Neural cell (in vitro differentiated cells): ENCODE measurements around the gene FRMD1. TPM values are rescaled to one million over a fixed set of nuclear protein-coding genes. Genes with fewer than 3 reads are reported as not detected.

Experiments used
- H2AFZ ChIP-seq: fragments of 200-600, 300-800 bp; sonication (generic), shearing (Covaris generic); 2 replicates; pipeline ENCODE4 v1.6.0; 2014; ENCODE audit warnings: low read depth, mild to moderate bottlenecking, antibody characterized with exemption, low read length, moderate library complexity
- H3F3A ChIP-seq: fragments of 200-600 bp; shearing (Covaris generic); 2 replicates; pipeline ENCODE4 v1.6.1; 2016; ENCODE audit warnings: mild to moderate bottlenecking, moderate library complexity, mixed read lengths, antibody characterized with exemption, low read length; ENCODE audit not compliant: insufficient read depth, poor library complexity, severe bottlenecking
- H3K27ac ChIP-seq: fragments of 200-600, 300-800 bp; sonication (generic), shearing (Covaris generic); 2 replicates; pipeline ENCODE4 v1.5.1; 2014; ENCODE audit warnings: mild to moderate bottlenecking, low read length, moderate library complexity
- H3K27me3 ChIP-seq: fragments of 300-800, 200-600 bp; sonication (generic), shearing (Covaris generic); 2 replicates; pipeline ENCODE4 v1.6.0; 2014; ENCODE audit warnings: mild to moderate bottlenecking, low read depth, low read length, moderate library complexity; ENCODE audit not compliant: insufficient read depth
- H3K36me3 ChIP-seq: fragments of 300-800, 200-600 bp; sonication (generic), shearing (Covaris generic); 2 replicates; pipeline ENCODE4 v1.5.1; 2014; ENCODE audit warnings: mild to moderate bottlenecking, antibody characterized with exemption, low read length, moderate library complexity; ENCODE audit not compliant: insufficient read depth
- H3K4me2 ChIP-seq: fragments of 300-800, 200-600 bp; sonication (generic), shearing (Covaris generic); 2 replicates; pipeline ENCODE4 v1.6.0; 2014; ENCODE audit warnings: mild to moderate bottlenecking, low read length
- H3K4me3 ChIP-seq: fragments of 300-800, 200-600 bp; sonication (generic), shearing (Covaris generic); 2 replicates; pipeline ENCODE4 v1.5.1; 2014; ENCODE audit warnings: mild to moderate bottlenecking, low read length, moderate library complexity
- H3K79me2 ChIP-seq: fragments of 200-600 bp; shearing (Covaris generic); replicated peaks from 2 replicates; pipeline ENCODE4 v1.6.0; 2014; ENCODE audit warnings: mild to moderate bottlenecking, low read length, moderate library complexity; ENCODE audit not compliant: insufficient read depth
- H3K9ac ChIP-seq: fragments of 300-800, 200-600 bp; sonication (generic), shearing (Covaris generic); 2 replicates; pipeline ENCODE4 v1.6.1; 2016; ENCODE audit warnings: mild to moderate bottlenecking, low read length, mixed read lengths
- H3K9me2 ChIP-seq: fragments of 200-600 bp; shearing (Covaris generic); 2 replicates; pipeline ENCODE4 v1.6.1; 2016; ENCODE audit warnings: mild to moderate bottlenecking, low read length, mixed read lengths; ENCODE audit not compliant: insufficient read depth
- H3K9me3 ChIP-seq: fragments of 200-600, 300-800 bp; sonication (generic), shearing (Covaris generic); 2 replicates; pipeline ENCODE4 v1.6.1; 2016; ENCODE audit warnings: mild to moderate bottlenecking, mixed run types, low read length, moderate library complexity, mixed read lengths
- H4K20me1 ChIP-seq: fragments of 200-600 bp; shearing (Covaris generic); 2 replicates; pipeline ENCODE4 v1.6.1; 2016; ENCODE audit warnings: mild to moderate bottlenecking, mixed run types; ENCODE audit not compliant: insufficient read depth
- CTCF ChIP-seq: fragments of 450-650 bp; IDR thresholded peaks from 2 replicates; pipeline ENCODE4 v1.5.1; 2014; ENCODE audit warnings: antibody characterized with exemption, mild to moderate bottlenecking, moderate library complexity; ENCODE audit not compliant: poor library complexity, severe bottlenecking
- EP300 ChIP-seq: fragments of 450-650 bp; conservative IDR thresholded peaks from 2 replicates; pipeline ENCODE4 v1.6.1; 2014; ENCODE audit warnings: antibody characterized with exemption, mild to moderate bottlenecking, moderate library complexity; ENCODE audit not compliant: poor library complexity, severe bottlenecking
- EZH2 ChIP-seq: fragments of 200-600, 300-800 bp; shearing (Covaris generic), sonication (generic); IDR thresholded peaks from 2 replicates; pipeline ENCODE4 v1.6.1; 2014; ENCODE audit warnings: antibody characterized with exemption, low read length, borderline replicate concordance, mild to moderate bottlenecking; ENCODE audit not compliant: insufficient read depth, poor library complexity, severe bottlenecking
- MXI1 ChIP-seq: fragments of 450-650 bp; conservative IDR thresholded peaks from 2 replicates; pipeline ENCODE4 v1.6.1; 2014; ENCODE audit warnings: antibody characterized with exemption, mild to moderate bottlenecking; ENCODE audit not compliant: poor library complexity, severe bottlenecking
- POLR2AphosphoS5 ChIP-seq: IDR thresholded peaks from 2 replicates; pipeline ENCODE4 v1.6.1; 2012
- RAD21 ChIP-seq: fragments of 450-650 bp; conservative IDR thresholded peaks from 2 replicates; pipeline ENCODE4 v1.6.1; 2014; ENCODE audit warnings: antibody characterized with exemption, mild to moderate bottlenecking, moderate library complexity
- REST ChIP-seq: IDR thresholded peaks from 2 replicates; pipeline ENCODE4 v1.6.1; 2012; ENCODE audit warnings: borderline replicate concordance
- SMC3 ChIP-seq: fragments of 450-650 bp; conservative IDR thresholded peaks from 2 replicates; pipeline ENCODE4 v1.6.1; 2014; ENCODE audit warnings: antibody characterized with exemption, mild to moderate bottlenecking, moderate library complexity; ENCODE audit not compliant: poor library complexity
- TAF1 ChIP-seq: IDR thresholded peaks from 2 replicates; pipeline ENCODE4 v1.6.1; 2012; ENCODE audit warnings: low read depth
- polyA plus RNA-seq: library from polyadenylated mRNA; depleted of rRNA; stranded (reverse); fragments of >200 nt; gene quantifications from 2 replicates; pipeline ENCODE4 v1.2.3, GENCODE V29; 2014

The FRMD1 gene
- polyA plus RNA-seq, 1 donor from 2014 or later = not detected

GRCh38 chr6:168060521-168060931, 18.5 kb downstream of the FRMD1 start:
- no peak for TF ChIP-seq SMC3
- no peak for TF ChIP-seq CTCF
- TF ChIP-seq MXI1 = no peak
- no peak for TF ChIP-seq EP300
- no peaks in the 10 kb centered on the region for H3K9me3 ChIP-seq
- no peak overlapping the region for H3K27ac ChIP-seq
- H3K4me3 ChIP-seq = no peak overlapping the region
- H3K27me3 ChIP-seq = no peaks in the 10 kb centered on the region
- H3K36me3 ChIP-seq = no peaks in the 10 kb centered on the region
- no peak overlapping the region for H3K4me2 ChIP-seq
- no peaks in the 10 kb centered on the region for H3K9me2 ChIP-seq
- H4K20me1 ChIP-seq = no peaks in the 10 kb centered on the region
- no peaks in the 10 kb centered on the region for H3F3A ChIP-seq
- H3K9ac ChIP-seq = no peak overlapping the region
- H3K79me2 ChIP-seq = no peaks in the 10 kb centered on the region
- H2AFZ ChIP-seq = no peak overlapping the region

- no peaks in the 10 kb centered on the region for H3K79me2 ChIP-seq
- no peaks in the 10 kb centered on the region for H3K36me3 ChIP-seq
- H3K27ac ChIP-seq = no peak overlapping the region
- H3K27me3 ChIP-seq = no peaks in the 10 kb centered on the region
- no peaks in the 10 kb centered on the region for H4K20me1 ChIP-seq
- no peaks in the 10 kb centered on the region for H3K9me2 ChIP-seq
- no peak overlapping the region for H3K9ac ChIP-seq
- H3K4me2 ChIP-seq = no peak overlapping the region
- H3K4me3 ChIP-seq = no peak overlapping the region
- H2AFZ ChIP-seq = no peak overlapping the region
- H3F3A ChIP-seq = no peaks in the 10 kb centered on the region
- H3K9me3 ChIP-seq = no peaks in the 10 kb centered on the region
- no peak for TF ChIP-seq TAF1
- no peak for TF ChIP-seq CTCF
- TF ChIP-seq EZH2 = no peak
- no peak for TF ChIP-seq MXI1
- TF ChIP-seq RAD21 = no peak
- TF ChIP-seq REST = no peak
- TF ChIP-seq SMC3 = no peak
- TF ChIP-seq EP300 = no peak
- TF ChIP-seq POLR2AphosphoS5 = no peak
Observed at GRCh38 chr6:168058691-168059551, 20.1 kb downstream of the FRMD1 start.
